ENCODE data around the gene NEDD4.

- TF ChIP-seq GATA2 (IDR thresholded peaks at IDR 0.05; ENCODE audit: low read depth, low read length) (no peak), GATA3 (IDR thresholded peaks at IDR 0.05; ENCODE audit: low read depth, low read length) (no peak)
These were observed 5.1 kb upstream of the NEDD4 start for GRCh38 chr15:55998478-55998877.
